HTR-8/SVneo (cell line): ENCODE measurements around the gene AADACL3.
"Not testable (repeated sequence)": the region's sequence is repeated elsewhere in the genome, so short reads cannot be mapped to it uniquely, and the experiment has no call there.

ENCODE experiments used
- DNase-seq: peaks from one replicate; pipeline ENCODE4 v3.0.0; 2011; ENCODE audit warnings: low spot score, mixed read lengths; ENCODE audit not compliant: insufficient read length
- FAIRE-seq: peaks from 2 replicates; lab custom pipeline; 2011; peaks lifted over from hg19 to GRCh38; lab: Jason Lieb, UNC

The AADACL3 gene

DNA sequence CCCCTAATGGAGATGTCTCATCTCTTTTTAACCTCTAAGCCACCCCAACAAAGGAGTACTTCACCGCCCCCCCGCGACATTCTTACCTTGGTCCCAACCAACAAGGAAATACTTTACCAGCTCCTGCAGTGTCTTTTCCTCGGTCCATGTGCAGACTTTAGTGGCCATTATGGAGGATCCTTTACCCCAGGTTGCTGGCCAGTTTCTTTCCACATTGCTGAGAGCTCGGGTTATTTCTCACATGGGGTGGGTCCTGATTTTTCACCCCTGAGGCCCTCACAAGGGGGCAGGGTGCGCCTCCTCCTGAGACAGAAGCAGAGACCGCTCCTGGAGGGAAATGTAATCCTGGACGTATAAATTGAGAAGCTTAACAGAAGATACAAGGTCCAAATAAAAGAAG, 3.0 kb upstream of the AADACL3 start:
- DNase-seq (no peak), FAIRE-seq (no peak)

DNA sequence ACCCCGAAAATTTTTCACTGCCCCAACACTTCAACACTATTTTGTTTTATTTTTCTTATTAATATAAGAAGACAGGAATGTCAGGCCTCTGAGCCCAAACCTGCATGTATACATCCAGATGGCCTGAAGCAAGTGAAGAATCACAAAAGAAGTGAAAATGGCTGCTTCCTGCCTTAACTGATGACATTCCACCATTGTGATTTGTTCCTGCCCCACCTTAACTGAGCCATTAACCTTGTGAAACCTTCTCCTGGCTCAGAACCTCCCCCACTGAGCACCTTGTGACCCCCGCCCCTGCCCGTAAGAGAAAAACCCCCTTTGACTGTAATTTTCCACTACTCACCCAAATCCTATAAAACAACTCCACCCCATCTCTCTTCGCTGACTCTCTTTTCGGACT, 2.3 kb upstream of the AADACL3 start:
- not testable (repeated sequence) for DNase-seq, FAIRE-seq

- DNase-seq (no peak), FAIRE-seq (no peak)
Observed at GRCh38 chr1:12714710-12715475, 1.0 kb upstream of the AADACL3 start.

GRCh38 chr1:12717301-12717838, 1.5 kb downstream of the AADACL3 start:
- DNase-seq (no peak), FAIRE-seq (no peak)

- no peak for FAIRE-seq
- DNase-seq: no peak
Observed at GRCh38 chr1:12722626-12723025, 6.7 kb downstream of the AADACL3 start.

GRCh38 chr1:12728391-12728790, 12.5 kb downstream of the AADACL3 start:
- FAIRE-seq: no peak

DNA sequence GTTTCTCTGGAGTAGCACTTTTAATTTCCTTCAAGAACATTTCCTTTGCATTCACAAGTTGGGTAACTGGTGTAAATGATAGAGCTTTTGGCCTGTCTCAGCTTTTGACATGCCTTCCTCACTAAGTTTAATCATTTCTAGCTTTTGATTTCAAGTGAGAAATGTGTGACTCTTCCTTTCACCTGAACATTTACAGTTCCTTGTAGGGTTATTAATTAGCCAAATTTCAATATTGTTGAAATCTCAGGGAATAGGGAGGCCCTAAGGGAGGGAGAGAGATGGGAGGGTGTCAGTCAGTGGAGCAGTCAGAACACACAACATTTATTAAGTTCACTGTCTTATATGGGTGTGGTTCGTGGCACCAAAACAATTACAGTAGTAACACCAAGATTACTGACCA, 14.2 kb downstream of the AADACL3 start:
- DNase-seq (no peak), FAIRE-seq (no peak)

More at GRCh38 chr1:12728391-12728790, 12.5 kb downstream of the AADACL3 start:
- DNase-seq: no peak

DNA sequence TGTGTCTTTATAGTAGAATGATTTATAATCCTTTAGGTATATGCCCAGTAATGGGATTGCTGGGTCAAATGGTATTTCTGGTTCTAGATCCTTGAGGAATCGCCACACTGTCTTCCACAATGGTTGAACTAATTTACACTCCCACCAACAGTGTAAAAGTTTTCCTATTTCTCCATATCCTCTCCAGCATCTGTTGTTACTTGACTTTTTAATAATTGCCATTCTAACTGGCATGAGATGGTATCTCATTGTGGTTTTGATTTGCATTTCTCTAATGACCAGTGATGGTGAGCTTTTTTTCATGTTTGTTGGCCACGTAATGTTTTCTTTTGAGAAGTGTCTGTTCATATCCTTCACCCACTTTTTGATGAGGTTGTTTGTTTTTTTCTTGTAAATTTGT, 15.2 kb downstream of the AADACL3 start:
- FAIRE-seq: not testable (repeated sequence)

DNA sequence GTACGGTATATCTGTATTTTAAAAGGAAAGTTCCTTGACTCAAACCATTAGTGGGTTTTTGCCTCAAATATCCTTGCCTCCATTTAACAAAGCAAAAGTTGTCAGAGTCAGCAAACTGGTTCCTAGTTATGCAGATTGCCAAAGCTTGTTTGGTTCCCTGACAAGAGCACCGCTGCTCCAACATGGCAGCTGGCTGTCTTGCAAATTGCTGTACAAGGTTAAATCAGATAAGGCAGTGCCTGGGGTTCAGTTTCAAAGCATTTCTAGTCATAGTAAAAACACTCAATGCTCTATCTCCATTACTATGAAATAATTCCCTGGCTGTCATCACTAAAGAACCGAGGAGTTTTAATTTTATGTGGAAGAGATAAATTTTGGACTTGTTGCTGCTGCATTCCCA, 18.7 kb downstream of the AADACL3 start:
- FAIRE-seq: no peak
- no peak for DNase-seq

More for the DNA sequence above, 15.2 kb downstream of the AADACL3 start:
- DNase-seq: not testable (repeated sequence)

- DNase-seq: no peak
- FAIRE-seq: no peak
Observed at GRCh38 chr1:12738934-12739333, 23.0 kb downstream of the AADACL3 start.

DNA sequence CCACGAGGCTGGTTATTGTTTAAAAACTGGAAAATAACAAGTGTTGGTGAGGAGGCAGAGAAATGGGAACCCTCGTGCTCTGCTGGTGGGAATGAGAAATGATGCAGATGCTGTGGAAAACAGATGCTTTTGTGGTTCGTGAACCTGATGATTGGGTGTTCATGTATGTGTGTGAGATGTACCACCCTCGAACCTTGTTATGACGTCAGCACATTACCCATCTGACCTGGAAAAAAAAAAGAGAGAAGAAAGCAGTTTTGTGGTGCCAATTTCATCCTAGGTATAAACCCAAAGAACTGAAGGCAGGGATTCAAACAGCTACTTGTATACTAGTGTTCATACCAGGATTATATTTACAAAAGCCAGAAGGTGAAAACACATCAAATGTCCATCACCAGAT, 23.7 kb downstream of the AADACL3 start:
- DNase-seq (no peak), FAIRE-seq (no peak)

DNA sequence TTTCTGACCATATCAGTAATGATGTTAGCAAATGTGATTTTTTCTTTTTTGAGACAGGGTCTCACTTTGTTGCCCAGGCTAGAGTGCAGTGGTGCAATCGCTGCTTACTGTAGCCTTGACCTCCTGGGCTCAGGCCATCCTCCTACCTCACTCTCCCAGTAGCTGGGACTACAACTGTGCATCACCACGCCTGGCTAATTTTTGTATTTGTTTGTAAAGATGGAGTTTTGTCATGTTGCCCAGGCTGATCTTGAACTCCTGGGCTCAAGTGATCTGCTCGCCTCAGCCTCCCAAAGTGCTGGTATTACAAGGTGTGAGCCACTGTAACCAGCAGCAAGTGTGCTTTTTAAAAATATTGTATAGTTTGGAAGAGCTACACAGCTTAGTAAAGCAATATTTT, 26.0 kb downstream of the AADACL3 start:
- no peak for FAIRE-seq
- no peak for DNase-seq

DNA sequence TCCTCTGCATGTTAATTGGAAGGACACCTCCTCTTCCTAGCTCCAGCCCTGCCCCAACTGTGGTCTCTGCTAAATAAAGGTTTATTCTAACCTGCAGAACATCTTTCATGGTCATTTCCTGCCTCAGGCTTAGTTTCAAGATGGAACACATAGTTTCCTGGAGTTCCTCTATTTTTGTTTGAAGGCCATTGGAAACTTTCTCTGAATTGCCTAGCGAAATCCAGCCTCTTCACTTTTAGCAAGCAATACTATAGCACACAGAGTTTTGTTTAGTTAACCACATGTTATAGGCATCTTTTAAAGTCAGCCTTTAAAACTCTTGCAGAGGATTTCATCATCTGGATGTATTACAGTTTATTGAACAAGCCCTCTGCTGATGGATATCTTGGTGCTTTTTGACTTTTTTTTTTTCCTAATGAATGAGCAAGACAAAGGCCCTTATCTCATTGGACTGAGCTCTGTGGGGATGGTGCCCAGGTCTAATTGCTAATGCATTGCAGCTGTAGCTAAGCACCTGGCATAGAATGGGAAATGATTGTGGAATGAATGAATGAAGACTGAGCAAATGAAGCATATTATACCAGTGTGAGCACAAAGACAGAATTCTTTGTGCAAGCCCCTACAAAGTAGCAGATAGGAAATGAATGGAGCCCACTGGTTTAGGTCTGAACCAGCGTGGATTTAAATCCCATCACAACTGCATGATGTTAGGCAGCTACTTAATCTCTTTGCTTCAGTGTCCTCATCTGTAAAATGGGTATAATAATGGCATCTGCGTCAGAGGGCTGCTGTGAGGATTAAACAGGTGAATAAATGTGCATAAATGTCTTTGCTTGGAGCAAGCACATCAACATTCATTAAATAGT, 29.4 kb downstream of the AADACL3 start:
- FAIRE-seq (no peak), DNase-seq (no peak)

- DNase-seq: no peak
- no peak for FAIRE-seq
Observed at GRCh38 chr1:12745992-12746323, 30.0 kb downstream of the AADACL3 start, which contains the start of gene CFAP107. Gene CFAP107 (plus strand): TSS chr1:12746200. CDS start chr1:12746431, 231 bp downstream.

GRCh38 chr1:12748778-12749355, 33.0 kb downstream of the AADACL3 start:
- DNase-seq (no peak), FAIRE-seq (no peak)

DNA sequence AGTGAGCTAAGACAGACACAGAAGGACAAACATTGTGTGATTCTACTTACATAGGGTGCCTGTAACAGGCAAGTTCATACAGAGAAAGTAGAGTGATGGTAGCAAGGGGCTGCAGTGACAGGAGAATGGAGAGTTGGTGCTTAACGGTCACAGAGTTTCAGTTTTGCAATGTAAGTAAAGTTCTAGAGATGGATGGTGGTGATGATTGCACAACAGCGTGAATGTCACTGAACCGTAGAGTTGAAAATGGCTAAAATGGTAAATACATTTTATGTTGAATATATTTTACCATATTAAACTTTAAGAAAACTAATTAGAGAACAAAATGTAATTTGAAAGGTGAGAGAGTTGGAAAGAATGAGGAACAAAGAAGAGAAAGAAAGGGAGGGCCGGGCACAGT, 38.8 kb downstream of the AADACL3 start:
- DNase-seq: no peak
- FAIRE-seq: no peak

- DNase-seq (no peak), FAIRE-seq (no peak)
Observed at GRCh38 chr1:12756273-12756672, 40.4 kb downstream of the AADACL3 start.

DNA sequence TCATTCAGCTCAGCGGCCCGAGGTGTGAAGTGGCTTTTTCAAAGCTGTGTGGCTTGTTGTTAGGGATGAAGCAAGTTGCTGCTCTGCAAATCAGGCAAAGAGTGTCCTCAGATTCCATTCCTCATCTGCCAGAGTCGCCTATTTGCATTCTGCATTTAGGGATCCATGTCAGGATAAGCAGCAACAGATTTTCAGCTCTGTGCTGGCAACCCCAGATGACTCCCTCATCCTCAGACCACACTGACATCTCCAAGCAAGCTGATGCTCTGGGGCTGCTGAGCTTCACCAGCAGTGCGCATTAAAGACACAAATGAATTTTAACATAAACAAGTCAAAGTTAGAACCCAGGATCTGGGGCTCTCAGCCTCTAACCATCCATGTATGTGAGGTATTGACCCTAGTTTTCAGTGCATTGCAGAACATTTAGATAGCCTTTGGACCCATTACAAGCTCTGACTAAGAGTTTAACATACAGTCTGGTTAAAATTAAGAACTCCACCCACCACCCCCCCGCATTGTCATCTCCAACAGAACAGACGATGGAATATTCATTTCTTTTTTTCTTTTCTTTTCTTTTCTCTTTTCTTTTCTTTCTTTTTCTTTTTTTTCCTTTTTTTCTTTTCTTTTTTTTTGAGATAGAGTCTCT, 41.0 kb downstream of the AADACL3 start:
- DNase-seq (no peak), FAIRE-seq (no peak)

- no peak for FAIRE-seq
Observed at GRCh38 chr1:12757836-12758235, 41.9 kb downstream of the AADACL3 start.

GRCh38 chr1:12760256-12760795, 44.4 kb downstream of the AADACL3 start:
- FAIRE-seq (no peak), DNase-seq (no peak)

More at GRCh38 chr1:12757836-12758235, 41.9 kb downstream of the AADACL3 start:
- DNase-seq: no peak
